Tibial nerve (tissue), 4 donors: ENCODE results near the gene NR4A3.

ENCODE experiments used
- CTCF ChIP-seq, 5 experiments: fragments of 200-600 bp in 3 of 5; fragments of 450-650 bp in 2 of 5; sonication (generic) in 3 of 5; IDR thresholded peaks; one replicate each; pipeline ENCODE4 v1.5.1; 2016 to 2019; ENCODE audit warnings: antibody characterized with exemption in 5 of 5, mild to moderate bottlenecking in 3 of 5, moderate library complexity in 2 of 5
- EP300 ChIP-seq, 2 donors: sonication (generic); formaldehyde crosslinking; IDR thresholded peaks; one replicate each; pipeline ENCODE4 v1.6.1; 2017; ENCODE audit warnings: antibody characterized with exemption in 2 of 2, mild to moderate bottlenecking in 1 of 2
- POLR2A ChIP-seq, 2 donors: fragments of 450-650 bp; IDR thresholded peaks; one replicate each; pipeline ENCODE4 v1.6.1; 2017; ENCODE audit warnings: antibody characterized with exemption in 2 of 2, mild to moderate bottlenecking in 2 of 2, moderate library complexity in 2 of 2

- TF ChIP-seq POLR2A (IDR thresholded peaks at IDR 0.05) (no peak), CTCF (IDR thresholded peaks at IDR 0.05) (no peak), EP300 (IDR thresholded peaks at IDR 0.05) (no peak)
Observed at GRCh38 chr9:99834474-99834873, 12.8 kb downstream of the NR4A3 start.
